ENCODE results near the gene SALL1.

The SALL1 gene

DNA sequence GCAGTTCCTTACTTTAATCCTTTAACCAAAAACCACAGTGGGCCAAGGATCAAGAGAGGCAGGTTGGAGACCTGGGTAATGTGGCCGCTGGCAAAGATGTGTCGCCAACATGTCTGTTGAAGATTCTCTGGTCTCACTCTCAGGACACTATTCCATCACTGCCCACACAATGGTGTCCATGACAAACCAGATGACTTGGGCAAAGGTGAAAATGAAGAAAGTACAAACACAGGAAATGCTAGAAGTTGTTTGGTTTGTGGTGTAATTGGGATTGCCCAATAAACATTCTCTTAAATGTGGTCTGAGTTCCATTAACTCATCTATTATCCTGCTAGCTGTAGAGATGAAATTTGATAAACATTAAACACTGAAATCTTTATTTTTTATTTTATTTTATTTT, 43.3 kb downstream of the SALL1 start:
- no peak for DNase-seq

DNA sequence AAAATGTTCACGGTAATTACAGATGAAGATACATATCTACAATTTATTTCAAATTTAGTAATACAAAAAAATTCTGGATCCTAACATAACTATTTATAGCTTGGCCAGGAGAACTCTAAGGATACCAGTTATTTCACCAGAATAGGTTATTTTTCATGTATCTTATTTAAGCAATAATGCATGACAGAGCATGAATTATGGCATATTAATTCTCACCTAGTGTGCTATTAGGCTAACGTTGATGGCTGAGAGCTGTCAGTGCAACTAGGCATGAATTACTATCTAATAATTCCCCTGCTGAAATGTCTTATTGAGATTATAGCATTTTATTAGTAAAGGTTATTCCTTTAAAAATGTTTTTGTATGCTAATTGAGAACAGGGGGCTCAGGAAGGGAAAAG, 44.5 kb downstream of the SALL1 start:
- DNase-seq: no peak

GRCh38 chr16:51103590-51103989, 47.5 kb downstream of the SALL1 start:
- DNase-seq: no peak

- no peak for DNase-seq
Measured at GRCh38 chr16:51097729-51098128, 53.3 kb downstream of the SALL1 start.

DNA sequence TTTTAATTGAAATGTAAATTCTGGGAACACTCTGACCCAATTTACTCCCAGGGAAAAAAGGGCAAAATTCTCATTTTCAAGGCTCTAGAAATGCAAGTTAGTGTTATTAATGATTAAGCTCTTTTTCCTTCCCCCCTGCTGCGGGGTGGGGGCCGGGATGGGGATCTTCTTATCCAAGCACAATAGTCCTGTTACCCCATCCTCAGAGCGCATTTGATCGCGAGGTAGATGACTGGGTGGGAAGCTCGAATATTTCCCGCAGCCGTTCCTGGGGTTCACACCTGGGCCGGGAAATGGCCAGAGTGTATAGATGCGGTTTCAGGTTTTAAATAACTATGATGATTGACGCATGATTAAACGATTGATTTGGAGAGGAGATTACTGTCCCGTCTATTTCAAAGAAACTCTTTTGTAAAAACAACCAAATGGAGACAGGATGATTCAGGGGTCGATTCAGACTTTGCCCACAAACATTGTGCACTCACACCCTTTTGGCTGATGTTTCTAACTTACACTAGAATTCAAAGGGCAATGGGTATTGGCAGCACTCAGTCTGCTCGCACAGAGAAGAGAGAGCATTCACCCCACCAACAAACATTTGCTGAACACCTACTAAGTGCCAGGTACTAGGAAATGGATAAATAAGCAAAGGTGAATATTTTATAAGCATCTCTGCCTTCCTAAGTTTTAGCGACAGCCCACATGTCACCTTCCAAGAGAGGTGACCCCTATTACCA, 55.0 kb downstream of the SALL1 start:
- DNase-seq: no peak

GRCh38 chr16:51095084-51095881, 55.8 kb downstream of the SALL1 start:
- DNase-seq: no peak

DNA sequence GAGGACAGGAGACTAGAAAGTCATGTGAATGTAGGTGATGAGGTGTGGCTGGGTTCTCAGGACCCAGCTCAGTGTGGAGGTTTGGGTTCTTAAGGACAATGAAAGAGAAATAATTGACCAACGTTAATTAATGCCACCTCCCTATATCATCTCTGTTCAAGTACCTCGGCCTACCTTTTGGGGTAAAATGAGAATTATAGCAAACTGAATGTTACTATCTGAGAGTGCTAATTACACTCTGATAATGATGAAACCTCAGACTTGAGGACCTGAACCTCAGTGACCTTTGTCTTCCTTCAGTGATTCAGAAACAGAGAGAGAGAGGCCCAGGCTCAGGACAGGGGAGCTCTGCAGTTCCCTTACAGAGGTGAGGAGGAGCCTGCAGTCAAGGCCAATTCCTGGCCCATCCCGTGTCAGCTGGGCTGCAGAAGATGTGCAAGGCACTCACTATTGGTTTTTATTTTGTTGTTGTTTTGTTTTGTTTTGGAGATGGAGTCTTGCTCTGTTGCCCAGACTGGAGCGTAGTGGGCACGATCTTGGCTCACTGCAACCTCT, 57.3 kb downstream of the SALL1 start:
- DNase-seq: no peak

All from stimulated activated CD4-positive, alpha-beta T cell treated with anti-CD3 and anti-CD28 coated beads, Interleukin-4, amount 100 ng/mL, for 4 hours (primary cell).